ENCODE results near the gene ULK4.
"Not testable (repeated sequence)": the region's sequence is repeated elsewhere in the genome, so short reads cannot be mapped to it uniquely, and the experiment has no call there.

- not testable (repeated sequence) for TF ChIP-seq CTCF (IDR thresholded peaks at IDR 0.05; ENCODE audit: low read depth, low read length); POLR2A (IDR thresholded peaks at IDR 0.05; ENCODE audit: extremely low read depth, insufficient read length); MYC (IDR thresholded peaks at IDR 0.05; ENCODE audit: low read depth, low read length)
These were observed 515.6 kb downstream of the ULK4 start for GRCh38 chr3:41446316-41446715.

Measured in NB4 (cell line).